ENCODE results near the gene MMP24OS. TPM values are rescaled to one million over a fixed set of nuclear protein-coding genes. Genes with fewer than 3 reads are reported as not detected.
"Not testable (repeated sequence)": the region's sequence is repeated elsewhere in the genome, so short reads cannot be mapped to it uniquely, and the experiment has no call there.

MMP24OS gene
- 0.69 and 11.1 TPM in 2 replicates for total RNA-seq

DNA sequence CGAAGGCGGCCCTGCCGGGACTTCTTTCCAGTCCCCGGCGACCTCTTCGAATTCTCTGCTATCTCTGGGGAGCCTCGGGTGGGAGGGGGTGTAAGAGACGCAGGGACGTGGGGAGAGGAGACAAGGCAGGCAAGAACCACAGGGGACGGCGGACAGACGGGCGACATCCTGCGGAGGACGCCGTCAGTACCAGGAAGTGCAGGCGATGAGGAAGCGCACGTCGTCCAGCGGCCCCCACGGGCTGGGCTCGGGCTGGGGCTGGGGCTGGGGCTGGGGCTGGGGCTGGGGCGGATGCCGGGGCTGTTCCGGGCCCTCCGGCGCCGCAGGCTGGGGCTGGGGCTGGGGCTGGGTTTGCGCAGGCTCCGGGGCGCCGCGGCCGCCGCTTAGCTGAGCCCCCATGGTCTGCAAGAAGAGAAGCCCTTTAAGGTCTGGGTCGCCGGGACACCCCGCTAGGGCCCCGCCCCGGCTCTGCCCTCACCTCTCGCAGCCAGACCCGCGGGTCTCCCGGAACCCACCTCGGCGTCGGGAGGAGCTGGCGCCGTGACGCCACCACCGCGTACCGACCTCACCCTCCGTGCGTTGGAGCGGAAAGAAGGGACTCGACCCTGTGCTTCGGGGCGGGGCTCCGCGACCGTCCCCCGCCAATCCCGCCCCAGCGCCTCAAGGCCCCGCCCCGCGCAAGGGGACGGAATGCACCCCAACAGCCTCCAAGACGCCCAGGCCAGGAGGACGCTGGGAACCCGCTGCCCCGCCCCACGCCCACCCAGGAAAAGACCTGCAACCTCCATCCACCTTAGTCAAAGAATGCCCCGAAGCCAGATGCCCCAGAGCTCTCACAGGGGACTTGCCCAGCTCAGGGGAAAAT is at the start of gene MMP24OS:
Gene MMP24OS (minus strand): TSS at position 592 of the 865 bp plus-strand sequence. CDS start 193 bp downstream, at position 399.
- DNase-seq (ENCODE audit: low read depth): peak; percentile 63

DNA sequence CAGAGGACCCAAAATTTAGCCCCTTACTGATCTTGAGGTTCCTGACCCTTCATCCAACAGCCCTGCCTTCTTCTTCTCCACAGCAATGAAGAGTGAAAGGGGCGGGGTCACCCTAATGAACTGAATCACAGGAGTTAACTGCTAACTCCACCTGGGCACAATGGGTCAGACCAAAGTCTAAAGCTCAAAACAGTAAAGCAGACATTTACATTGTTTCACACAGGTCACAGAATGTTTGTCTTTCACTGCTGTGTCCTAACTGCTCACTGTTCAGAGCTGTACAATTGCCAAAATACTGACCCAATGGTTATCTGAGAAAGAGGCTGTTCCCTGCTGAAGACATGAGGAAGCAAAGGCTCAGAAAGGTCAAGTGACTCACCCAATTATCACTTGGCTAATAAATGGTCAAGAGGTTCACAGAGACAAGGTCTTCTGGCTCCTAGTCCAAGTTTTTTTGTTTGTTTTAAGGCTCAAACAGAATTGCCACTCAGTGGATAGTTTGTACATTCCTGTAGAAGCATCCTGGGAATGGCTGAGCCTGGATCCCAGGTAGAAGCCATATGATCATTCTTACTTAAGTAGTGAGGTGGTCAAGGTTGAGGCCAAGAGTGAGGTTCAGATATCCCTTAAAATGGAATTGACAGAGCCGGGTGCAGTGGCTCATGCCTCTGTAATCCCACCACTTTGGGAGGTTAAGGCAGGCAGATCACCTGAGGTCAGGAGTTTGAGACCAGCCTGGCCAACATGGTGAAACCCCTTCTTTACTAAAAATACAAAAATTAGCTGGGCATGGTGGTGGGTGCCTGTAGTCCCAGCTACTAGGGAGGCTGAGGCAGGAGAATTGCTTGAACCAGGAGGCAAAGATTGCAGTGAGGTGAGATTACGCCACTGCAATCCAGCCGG is 49.4 kb upstream of the MMP24OS start:
- DNase-seq (ENCODE audit: low read depth): peak; percentile 87

DNA sequence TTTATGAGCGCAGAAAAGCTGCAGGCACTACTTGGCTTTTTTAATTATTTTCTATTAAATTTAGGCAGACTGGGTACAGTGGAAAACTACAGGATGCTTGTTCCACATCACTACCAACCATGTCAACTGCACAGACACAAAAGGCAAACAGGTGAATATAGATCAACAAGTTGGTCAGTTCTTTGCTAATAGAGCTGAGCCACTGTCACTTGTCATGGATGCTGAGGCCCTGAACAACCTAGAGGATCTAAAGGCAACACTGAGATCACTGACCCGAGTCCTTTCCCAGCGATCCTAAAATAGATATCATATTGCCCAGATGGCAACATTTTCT is 48.8 kb upstream of the MMP24OS start:
- no peak for DNase-seq (ENCODE audit: low read depth)

DNA sequence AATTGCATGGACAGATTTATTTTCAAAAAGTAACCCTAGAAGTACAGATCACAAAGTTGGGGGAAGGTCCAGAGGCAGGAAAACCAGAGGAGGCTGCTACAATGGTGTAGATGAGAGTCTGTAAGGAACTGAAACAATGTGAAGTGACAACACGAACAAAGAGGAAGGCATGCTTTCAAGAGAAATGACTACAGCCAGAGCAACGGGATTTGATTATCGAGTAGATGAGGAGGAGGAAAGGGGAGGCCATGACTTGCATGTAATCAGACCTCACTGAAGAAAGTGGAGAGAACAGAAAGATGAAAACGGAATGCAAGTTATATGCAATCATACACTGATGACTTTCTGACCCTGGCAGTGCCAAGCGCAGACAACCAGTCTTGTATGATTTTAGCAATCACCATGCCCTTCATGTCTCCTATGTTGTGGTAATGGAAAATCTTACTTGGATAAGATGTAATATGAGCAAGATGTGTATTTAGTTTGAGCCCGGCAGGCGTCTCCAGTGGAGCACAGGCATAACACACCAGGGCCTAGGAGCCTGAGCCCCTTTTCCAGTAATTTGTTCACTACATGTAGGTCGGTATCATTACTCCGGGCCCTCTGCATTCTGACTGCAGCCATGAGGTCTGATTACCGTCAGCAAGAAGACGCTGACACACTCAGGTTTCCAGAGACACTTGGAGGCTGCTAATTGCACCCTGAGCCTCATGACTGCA is 48.3 kb upstream of the MMP24OS start:
- DNase-seq (ENCODE audit: low read depth): no peak

DNA sequence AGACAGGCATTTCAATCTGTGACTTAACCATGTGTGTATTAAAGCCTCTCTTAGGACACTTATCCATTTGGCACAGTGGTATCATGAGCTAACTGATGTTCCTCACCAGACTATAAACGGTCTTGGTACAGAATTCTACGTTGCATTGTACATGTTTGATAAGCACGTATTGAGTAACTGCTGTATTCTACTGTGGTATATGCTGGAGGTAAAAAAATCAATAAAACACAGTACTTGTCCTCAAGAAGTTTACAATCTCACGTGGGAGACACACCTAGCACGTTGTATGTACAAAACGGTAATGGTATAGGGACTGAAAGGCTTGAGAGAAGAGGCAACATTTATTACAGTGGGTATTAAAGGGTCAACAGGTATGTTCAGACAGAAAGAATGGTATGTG is 47.5 kb upstream of the MMP24OS start:
- no peak for DNase-seq (ENCODE audit: low read depth)

DNA sequence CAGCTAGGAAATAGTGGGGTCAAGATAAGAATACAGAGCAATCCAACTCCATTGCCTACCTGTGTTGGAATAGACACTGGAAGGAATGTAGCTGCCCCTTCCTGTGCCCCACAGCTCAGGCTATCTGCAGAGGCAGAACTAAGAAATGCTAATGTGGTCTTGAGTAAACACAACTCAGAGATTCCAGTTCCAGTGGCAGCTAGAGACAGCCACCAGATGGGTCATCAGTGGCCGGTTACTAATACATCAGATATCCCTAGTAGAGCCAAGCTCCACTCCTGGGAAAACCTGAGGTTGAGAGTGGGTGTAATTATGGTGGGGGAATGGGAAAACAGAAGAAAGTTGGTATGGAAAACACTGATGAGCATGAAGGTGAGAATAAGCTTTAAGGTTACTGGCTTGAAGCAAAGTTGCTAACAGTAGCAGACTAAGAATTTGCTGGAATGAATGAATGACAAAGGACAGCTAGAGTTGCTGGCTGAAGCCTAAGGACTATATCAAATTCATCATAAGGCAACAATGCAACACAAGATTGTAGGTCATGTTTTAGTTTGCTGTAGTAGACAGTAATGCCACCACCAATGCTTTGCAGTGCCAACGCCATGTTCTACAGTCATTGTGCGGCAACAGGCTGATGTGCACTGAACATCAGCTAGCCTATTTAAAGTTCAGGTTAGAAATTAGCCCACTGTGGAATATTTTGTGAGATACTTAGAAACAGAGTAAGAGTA is 42.6 kb upstream of the MMP24OS start:
- DNase-seq (ENCODE audit: low read depth): peak; percentile 96

DNA sequence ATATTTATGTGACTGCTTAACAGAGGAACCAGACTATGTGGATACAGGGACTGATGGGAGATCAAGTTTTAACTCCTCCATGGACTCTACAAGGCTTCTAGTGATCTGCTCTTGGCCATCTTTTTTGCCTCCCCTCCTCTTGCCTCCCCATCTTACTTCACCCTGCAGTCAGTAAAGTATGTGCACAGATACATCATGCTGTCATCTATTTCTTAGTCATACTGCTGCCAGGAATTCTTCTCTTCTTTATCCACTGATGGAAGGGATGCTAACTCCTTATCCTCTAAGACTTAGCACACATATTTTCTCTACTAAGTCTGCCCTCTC is 41.9 kb upstream of the MMP24OS start:
- DNase-seq (ENCODE audit: low read depth): peak; percentile 78

DNA sequence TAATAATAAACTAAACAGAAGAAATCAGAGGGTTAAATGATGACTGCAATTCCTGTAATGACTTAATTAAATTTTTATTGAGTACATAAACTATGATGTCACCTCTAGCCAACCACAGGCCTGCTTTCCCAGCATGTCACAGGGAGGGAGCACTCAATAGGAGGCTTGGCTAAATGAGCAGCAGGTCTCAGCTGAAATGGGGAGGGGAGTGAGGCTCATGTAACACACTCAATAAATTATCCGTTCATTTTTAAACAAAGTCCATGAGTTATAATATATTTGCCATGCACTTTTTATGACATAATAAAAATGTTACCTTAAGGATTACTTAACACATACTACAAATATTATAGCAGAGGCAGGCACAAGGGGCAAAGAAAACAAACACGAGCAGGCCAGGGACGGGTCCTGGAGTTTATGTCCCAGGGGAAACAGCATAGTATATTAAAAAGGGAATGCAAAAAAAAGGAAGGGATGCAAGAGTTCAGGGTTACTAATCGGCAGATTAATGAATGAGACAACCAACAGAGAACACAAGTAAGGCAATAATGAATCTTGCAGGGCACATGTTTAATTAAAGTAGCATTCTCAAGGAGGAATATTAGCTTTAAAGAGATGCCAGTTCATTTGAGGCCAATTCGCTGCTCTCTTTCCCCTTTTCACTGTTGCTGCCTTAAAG is 41.4 kb upstream of the MMP24OS start:
- DNase-seq (ENCODE audit: low read depth): peak; percentile 74

DNA sequence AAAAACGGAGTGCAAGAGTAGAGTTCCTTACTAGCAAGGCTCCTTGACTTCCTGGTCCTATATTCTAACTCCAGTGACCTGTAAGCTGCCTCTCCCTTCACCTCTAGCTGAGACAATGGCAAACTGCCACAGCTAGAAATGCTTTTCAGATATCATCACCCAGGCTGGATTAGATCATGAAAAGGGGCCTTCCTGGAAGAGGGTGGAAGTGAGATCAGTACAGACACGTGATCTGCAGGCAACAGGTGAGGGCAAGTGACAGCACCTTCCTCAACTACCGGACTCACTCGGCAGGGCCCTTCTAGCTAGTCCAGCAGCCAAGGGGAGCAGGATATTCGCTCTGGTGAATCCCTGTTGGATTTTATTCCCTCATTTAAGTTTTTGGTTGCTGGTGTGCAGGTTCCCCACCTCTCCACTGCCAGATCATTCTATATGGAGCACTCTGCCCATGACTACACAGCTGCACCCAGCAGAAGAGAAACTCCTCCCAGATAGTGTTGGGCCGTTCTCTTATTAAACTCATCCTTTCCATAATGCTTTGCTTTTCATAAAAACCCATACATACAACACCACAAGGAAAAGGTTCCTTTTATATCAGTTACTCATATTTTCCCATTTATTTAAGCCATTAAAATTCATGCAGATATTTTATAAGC is 40.7 kb upstream of the MMP24OS start:
- peak; percentile 96 for DNase-seq (ENCODE audit: low read depth)

DNA sequence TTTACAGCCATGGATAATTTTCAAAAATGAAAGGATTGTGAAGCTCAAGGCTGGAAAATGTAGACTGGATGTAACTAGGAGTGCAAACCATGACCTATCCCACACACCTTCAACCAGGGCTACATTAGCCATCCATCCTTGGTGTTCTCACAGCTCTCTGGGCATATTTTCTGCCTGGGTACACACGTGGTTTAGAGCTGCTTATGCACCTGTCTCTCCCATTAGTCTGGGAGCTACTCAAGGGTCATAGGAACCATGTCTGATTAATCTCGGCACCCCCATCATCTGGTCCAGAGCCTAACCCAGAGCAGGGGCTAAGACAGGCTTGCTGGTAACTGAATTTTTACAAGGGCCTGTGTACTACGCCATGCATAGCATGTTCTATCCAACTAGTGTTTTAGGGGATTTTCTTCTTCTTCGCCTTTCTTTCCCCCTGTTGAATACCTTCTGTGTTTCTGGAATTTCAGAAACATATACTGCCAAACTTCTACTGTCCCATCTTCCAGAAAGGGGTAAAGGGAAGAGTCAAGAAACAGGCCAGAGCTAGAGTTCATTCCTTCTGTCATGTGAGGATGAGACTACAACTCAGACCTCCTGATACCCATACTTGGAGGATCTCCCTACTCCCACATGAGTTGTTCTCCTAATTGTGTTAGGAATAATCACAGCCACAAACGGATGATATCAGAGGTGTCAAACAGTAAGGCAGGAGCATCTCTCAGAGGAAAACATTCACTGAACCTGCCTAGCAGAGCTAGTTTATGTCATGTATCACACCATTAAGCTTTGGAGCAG is 39.7 kb upstream of the MMP24OS start:
- peak; percentile 43 for DNase-seq (ENCODE audit: low read depth)

DNA sequence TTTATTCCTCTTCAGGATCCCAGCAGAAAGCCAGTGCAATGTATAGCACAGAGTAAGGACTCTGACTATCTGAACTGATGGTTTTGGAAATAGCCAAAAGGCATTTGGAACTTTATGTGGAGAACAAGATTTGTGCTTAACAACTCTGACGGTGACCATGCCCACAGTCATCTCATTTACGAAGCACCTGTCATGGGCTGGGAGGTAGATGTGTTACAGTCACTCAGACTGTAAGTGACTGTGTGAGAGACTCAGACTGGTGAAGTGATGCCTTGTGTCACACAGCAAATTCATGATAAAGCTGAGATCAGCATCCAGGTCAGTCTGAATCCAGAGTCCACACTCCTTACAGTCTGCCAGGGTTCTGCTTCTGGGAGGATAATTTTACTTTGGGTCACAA is 38.2 kb upstream of the MMP24OS start:
- DNase-seq (ENCODE audit: low read depth): no peak

DNA sequence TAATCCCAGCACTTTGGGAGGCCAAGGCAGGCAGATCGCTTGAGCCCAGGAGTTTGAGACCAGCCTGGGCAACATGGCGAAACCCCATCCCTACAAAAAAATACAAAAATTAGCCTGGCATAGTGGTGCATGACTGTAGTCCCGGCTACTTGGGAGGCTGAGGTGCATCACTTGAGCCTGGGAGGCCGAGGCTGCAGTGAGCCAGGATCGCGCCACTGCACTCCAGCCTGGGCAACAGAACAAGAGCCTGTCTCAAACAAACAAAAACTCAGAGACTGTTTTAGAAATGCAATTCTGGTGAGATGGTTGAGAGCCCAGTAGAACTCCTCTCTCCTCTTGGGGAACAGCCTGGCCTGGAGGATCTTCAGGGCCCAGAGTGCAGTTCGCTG is 37.7 kb upstream of the MMP24OS start:
- DNase-seq (ENCODE audit: low read depth): not testable (repeated sequence)

DNA sequence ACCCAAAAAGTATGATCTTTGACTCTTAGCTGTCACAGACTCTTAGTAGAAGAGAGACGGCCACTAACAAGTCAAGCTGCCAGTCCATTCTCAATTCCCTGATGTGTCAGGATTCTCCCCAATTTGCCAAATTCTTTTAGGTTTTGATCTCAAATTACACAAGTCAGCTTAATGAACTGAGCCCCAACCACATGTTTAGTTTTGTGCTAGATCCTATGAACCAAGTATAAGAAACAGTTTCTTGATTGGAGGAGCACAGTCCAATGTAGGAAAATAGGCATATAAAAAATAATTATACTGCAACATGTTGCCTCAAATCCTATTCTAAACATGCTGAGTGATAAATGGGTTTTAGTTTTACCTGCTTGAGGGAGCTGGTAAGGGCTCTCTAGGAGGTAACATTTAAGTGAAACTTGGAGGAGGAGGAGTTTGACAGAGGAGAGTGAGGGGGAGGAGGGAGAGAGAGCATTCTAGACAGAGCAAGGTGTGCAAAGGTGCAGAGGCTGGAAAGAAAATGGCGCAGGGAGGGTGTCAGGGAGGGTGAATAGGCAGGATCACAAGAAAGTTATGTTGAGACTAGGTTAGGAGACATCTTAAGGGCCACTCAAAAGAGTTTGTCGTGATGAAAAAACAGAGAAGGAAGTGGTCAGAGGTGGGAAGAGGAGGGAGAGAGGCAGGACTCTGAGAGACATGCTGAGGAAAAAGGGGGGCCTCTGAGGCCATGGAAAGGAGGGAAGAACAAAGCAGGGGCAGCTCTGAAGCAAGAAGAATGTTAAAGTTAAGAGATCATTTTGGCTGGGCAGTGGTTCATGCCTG is 37.1 kb upstream of the MMP24OS start:
- DNase-seq (ENCODE audit: low read depth): no peak

DNA sequence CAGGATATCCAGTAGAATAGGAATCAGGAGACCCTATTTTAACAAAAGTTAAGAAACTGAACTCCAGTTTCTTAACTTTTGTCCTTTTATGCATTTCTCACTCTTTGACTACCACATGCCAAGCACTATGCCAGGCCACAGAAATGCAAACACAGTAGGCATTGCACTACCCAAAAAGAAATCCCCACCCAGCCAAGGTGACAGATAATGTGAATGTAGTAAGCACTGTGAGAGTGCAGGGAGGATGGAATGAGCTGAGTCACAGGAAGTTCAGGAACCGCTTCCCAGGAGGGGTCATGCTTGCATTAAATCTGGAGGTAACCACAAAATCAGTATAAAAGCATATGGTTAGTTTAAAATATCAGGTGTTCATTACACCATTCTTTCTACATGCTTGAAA is 34.4 kb upstream of the MMP24OS start:
- DNase-seq (ENCODE audit: low read depth): peak; percentile 93

DNA sequence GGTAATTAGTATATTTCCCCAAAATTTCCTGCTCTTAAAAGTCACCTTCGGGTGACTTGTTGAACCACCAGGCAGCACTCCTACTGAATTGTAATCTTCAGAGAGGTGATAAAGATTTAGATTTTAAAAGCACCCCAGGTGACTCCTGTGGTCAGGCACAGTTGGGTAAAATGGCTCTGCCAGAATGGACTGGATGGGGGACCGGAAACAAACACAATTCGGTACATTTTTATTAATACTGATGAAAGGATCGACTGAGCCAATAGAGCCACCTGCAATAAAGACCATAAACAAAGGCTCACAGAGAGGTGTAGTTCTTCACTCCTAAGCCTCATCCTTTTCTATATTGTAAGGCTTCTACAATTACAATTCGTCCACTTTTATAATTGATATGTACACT is 33.9 kb upstream of the MMP24OS start:
- DNase-seq (ENCODE audit: low read depth): no peak

DNA sequence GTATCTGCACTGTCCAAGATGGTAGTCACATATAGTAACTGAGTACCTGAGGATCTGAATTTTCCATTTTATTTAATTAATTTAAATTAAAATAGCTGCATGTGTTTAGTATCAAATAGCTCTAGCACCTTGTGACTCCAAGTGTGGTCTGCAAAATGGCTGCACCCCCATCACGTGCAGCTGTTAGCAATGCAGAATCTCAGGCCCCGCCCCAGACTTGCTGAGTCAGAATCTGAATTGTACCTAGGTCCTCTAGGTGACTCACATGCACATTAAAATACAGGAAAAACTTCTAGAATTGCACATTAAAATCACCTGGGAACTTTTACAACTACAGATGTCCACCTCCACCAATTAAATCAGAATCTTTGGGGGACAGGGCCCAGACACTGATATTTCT is 33.5 kb upstream of the MMP24OS start:
- DNase-seq (ENCODE audit: low read depth): peak; percentile 90

DNA sequence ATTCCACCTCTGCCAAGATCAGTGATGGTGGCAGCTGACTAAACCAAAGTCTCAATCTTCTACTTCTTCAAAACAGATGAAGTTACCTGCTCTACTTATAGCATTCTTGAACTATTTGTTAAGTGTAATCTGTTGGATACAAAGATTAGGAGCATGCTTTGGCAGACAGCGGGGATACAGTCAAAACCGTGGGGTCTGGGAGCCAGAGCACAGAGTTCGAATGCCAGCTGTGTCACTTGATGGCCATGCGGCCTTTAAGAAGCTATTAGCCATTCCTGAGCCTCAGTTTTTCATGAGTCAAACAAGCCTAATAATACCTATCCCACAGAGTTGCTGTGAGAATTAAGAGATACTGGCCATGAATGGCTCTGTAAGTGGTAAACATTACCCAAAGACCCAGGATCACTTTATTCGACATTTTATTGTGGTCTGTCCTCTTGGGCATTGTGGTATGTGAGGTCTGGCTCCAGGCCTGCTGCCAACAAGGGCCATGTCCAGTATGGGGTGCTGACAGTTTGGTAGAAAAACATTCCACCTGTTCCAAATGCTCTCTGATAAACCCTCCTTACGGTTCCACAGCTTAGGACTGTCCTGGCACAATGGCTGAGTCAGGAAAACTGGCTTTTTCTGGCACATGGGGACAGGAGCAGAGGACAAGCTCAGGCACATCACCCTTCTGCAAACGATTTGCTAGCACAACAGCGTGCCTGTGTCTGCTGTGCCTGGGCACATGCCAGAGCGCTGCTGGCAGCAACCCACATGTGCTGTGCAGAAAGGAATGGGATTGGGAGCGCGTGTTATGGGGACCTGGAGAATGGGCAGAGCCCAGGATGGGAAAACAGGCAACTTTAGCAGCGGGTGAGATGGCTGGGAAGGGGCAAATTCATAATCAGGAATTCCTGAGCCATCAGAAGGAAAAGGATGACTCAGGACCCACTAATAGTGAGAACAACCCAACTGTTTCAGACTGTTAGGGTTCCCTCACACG is 30.0 kb upstream of the MMP24OS start:
- DNase-seq (ENCODE audit: low read depth): peak; percentile 95

All from renal cortical epithelial cell (primary cell).